GM12878 (cell line): ENCODE data around the gene VSTM4. TPM values are rescaled to one million over a fixed set of nuclear protein-coding genes. Genes with fewer than 3 reads are reported as not detected.

Experiments used
- ATAC-seq: fragments of 200-7000 bp; cut with Tn5 transposase; 3 replicates; pipeline ENCODE4 v1.9.1; 2020; ENCODE audit warnings: mild to moderate bottlenecking, moderate library complexity
- BruUV-seq: library from RNA; stranded (reverse); fragments of 400-500 nt; replicated peaks from 2 replicates; lab custom pipeline; 2021; lab: Mats Ljungman, UMichigan
- CTCF ChIA-PET: fragments of 300-600 bp; sonication (Branson Sonifier 250); formaldehyde crosslinking; extraction: SDS; loops from one replicate; lab custom pipeline; 2021; ENCODE audit warnings: inconsistent platforms; lab: Yijun Ruan, JAX
- POLR2A ChIA-PET: fragments of 350-600 bp; formaldehyde crosslinking; extraction: SDS; loops from one replicate; lab custom pipeline; 2021; ENCODE audit warnings: inconsistent platforms; lab: Charles Lee
- RAD21 ChIA-PET: fragments of 300-600 bp; sonication (Branson Sonifier 250); formaldehyde crosslinking; loops from one replicate; lab custom pipeline; 2023; ENCODE audit warnings: antibody characterized with exemption; ENCODE audit not compliant: unreplicated experiment; lab: Charles Lee
- SMC1A ChIA-PET: fragments of 300-600 bp; sonication (Branson Sonifier 250); formaldehyde crosslinking; loops from one replicate; lab custom pipeline; 2023; ENCODE audit not compliant: unreplicated experiment, uncharacterized antibody; lab: Charles Lee
- DNase-seq: peaks from one replicate; pipeline ENCODE4 v3.0.0-alpha.2; 2011; ENCODE audit warnings: low read depth, low spot score
- FAIRE-seq: peaks from 3 replicates; lab custom pipeline; 2011; peaks lifted over from hg19 to GRCh38; lab: Jason Lieb, UNC
- H2AFZ ChIP-seq: 2 replicates; pipeline ENCODE4 v1.6.0; 2011; ENCODE audit warnings: low read depth, low read length, control low read depth; ENCODE audit not compliant: control insufficient read depth
- H3K27ac ChIP-seq: 2 replicates; pipeline ENCODE4 v1.5.1; 2011; ENCODE audit warnings: control low read depth; ENCODE audit not compliant: control insufficient read depth, insufficient read depth
- H3K27me3 ChIP-seq, 2 experiments: replicated peaks in 1 of 2; 2 replicates each; pipeline versions ENCODE4 v1.6.0 to v1.6.1; 2011; ENCODE audit warnings: low read length in 1 of 2; ENCODE audit not compliant: control insufficient read depth in 2 of 2, insufficient read depth in 2 of 2
- H3K36me3 ChIP-seq, 2 experiments: 2 replicates each; pipeline ENCODE4 v1.5.1; 2011; ENCODE audit warnings: low read length in 1 of 2; ENCODE audit not compliant: control insufficient read depth in 2 of 2, insufficient read depth in 2 of 2
- H3K4me1 ChIP-seq: 2 replicates; pipeline ENCODE4 v1.6.1; 2011; ENCODE audit warnings: mild to moderate bottlenecking, low read length, moderate library complexity, mixed read lengths; ENCODE audit not compliant: control insufficient read depth, insufficient read depth
- H3K4me2 ChIP-seq: 2 replicates; pipeline ENCODE4 v1.6.0; 2011; ENCODE audit warnings: control low read depth; ENCODE audit not compliant: control insufficient read depth, insufficient read depth
- H3K4me3 ChIP-seq: fragments of 200-600 bp; sonication (generic); 2 replicates; pipeline ENCODE4 v1.5.1; 2016
- H3K79me2 ChIP-seq: 2 replicates; pipeline ENCODE4 v1.6.0; 2011; ENCODE audit warnings: low read length; ENCODE audit not compliant: control insufficient read depth, insufficient read depth
- H3K9ac ChIP-seq: 2 replicates; pipeline ENCODE4 v1.8.0; 2011; ENCODE audit warnings: low read length, control low read depth, mixed read lengths; ENCODE audit not compliant: control insufficient read depth, insufficient read depth
- H3K9me3 ChIP-seq: replicated peaks from 3 replicates; pipeline ENCODE4 v1.5.1; 2011; ENCODE audit warnings: mild to moderate bottlenecking, low read length; ENCODE audit not compliant: control insufficient read depth, insufficient read depth
- H4K20me1 ChIP-seq: 2 replicates; pipeline ENCODE4 v1.6.0; 2011; ENCODE audit not compliant: control insufficient read depth, insufficient read depth
- BCLAF1 ChIP-seq: fragments of 450-650 bp; IDR thresholded peaks from 2 replicates; pipeline ENCODE4 v1.6.1; 2017; ENCODE audit warnings: antibody characterized with exemption, mild to moderate bottlenecking, moderate library complexity
- CREB1 ChIP-seq: IDR thresholded peaks from 2 replicates; pipeline ENCODE4 v1.6.1; 2012; ENCODE audit warnings: low read depth, mild to moderate bottlenecking, inconsistent platforms
- ESRRA ChIP-seq: IDR thresholded peaks from 2 replicates; pipeline ENCODE4 v1.6.1; 2012; ENCODE audit warnings: mild to moderate bottlenecking, low read length, improper control_type of control experiment
- GABPA ChIP-seq: IDR thresholded peaks from 2 replicates; pipeline ENCODE4 v1.6.1; 2014; ENCODE audit warnings: antibody characterized with exemption, low read depth, mild to moderate bottlenecking, inconsistent platforms
- JUNB ChIP-seq: IDR thresholded peaks from 2 replicates; pipeline ENCODE4 v1.6.1; 2016; ENCODE audit warnings: antibody characterized with exemption, mild to moderate bottlenecking
- KDM1A ChIP-seq: fragments of 200-600 bp; sonication (generic); IDR thresholded peaks from 2 replicates; pipeline ENCODE4 v1.6.1; 2016; ENCODE audit warnings: borderline replicate concordance
- POU2F2 ChIP-seq: IDR thresholded peaks from 3 replicates; pipeline ENCODE4 v1.6.1; 2011; ENCODE audit warnings: low read depth, mild to moderate bottlenecking, low read length, borderline replicate concordance
- STAT3 ChIP-seq: IDR thresholded peaks from 2 replicates; pipeline ENCODE4 v1.6.1; 2011; ENCODE audit warnings: low read depth, low read length, improper control_type of control experiment
- TBL1XR1 ChIP-seq: IDR thresholded peaks from 2 replicates; pipeline ENCODE4 v1.6.1; 2012; ENCODE audit warnings: low read depth, low read length, improper control_type of control experiment
- YBX1 ChIP-seq: fragments of 450-650 bp; IDR thresholded peaks from 2 replicates; pipeline ENCODE4 v1.6.1; 2016; ENCODE audit warnings: antibody characterized with exemption
- ZBED1 ChIP-seq: IDR thresholded peaks from 2 replicates; pipeline ENCODE4 v1.6.1; 2016; ENCODE audit warnings: borderline replicate concordance
- ZNF622 ChIP-seq: fragments of 450-650 bp; IDR thresholded peaks from 2 replicates; pipeline ENCODE4 v1.6.1; 2017; ENCODE audit warnings: mild to moderate bottlenecking, inconsistent platforms
- WGBS: methylation state at CpG from one replicate; pipeline ENCODE4 v1.1.6; 2016; ENCODE audit warnings: low lambda C conversion rate; ENCODE audit not compliant: insufficient replicate concordance, insufficient coverage; ENCODE audit errors: missing lambda C conversion rate; 5-methylcytosine and 5-hydroxymethylcytosine counted together
- in situ Hi-C: fragments of 300-500 bp; cut with MboI; formaldehyde crosslinking; loops from 9 replicates; pipeline ENCODE4 v1.14.3; 2018; ENCODE audit warnings: mixed read lengths
- intact Hi-C: fragments of 100-400 bp; cut with micrococcal nuclease; formaldehyde crosslinking; loops from one replicate; pipeline ENCODE4 v1.14.2; 2022; ENCODE audit not compliant: unreplicated experiment
- polyA plus RNA-seq, 11 experiments: library from polyadenylated mRNA; depleted of rRNA in 4 of 11; unstranded in 6 of 11; stranded (reverse) in 5 of 11; fragments of >200 nt; fragmentation: Nextera tagmentation in 4 of 11; fragmentation: Illumina TruSeq in 1 of 11; extraction: Ambion mirVana in 4 of 11; extraction: Trizol in 1 of 11; gene quantifications; 1 replicate in 1 of 11; 2 replicates in 10 of 11; pipeline versions ENCODE4 v1.2.1 to v1.2.3, GENCODE V29; 2011 to 2016; ENCODE audit warnings: inconsistent platforms in 2 of 11, missing spikeins in 2 of 11, low read depth in 1 of 11
- total RNA-seq, 4 experiments: library from RNA; depleted of rRNA in 3 of 4; stranded (reverse); fragments of >200 nt in 3 of 4; fragmentation: Illumina TruSeq in 1 of 4; extraction: Trizol in 1 of 4; gene quantifications; 2 replicates each; pipeline versions ENCODE4 v1.2.1 to v1.2.3, GENCODE V29; 2013 to 2021
- TF ChIP-seq, protein P1 (sequence below): IDR thresholded peaks from 2 replicates; pipeline ENCODE4 v1.6.1; 2011; ENCODE audit warnings: borderline replicate concordance, low read depth, mild to moderate bottlenecking, moderate library complexity, low read length; ENCODE audit not compliant: insufficient read depth, poor library complexity, severe bottlenecking
- TF ChIP-seq, protein P2 (sequence below): fragments of 450-650 bp; IDR thresholded peaks from 2 replicates; pipeline ENCODE4 v1.6.1; 2014; ENCODE audit warnings: mild to moderate bottlenecking
- TF ChIP-seq, protein P3 (sequence below): IDR thresholded peaks from 2 replicates; pipeline ENCODE4 v1.6.1; 2011; ENCODE audit warnings: low read depth, low read length, improper control_type of control experiment, borderline replicate concordance
- TF ChIP-seq, protein P4 (sequence below): IDR thresholded peaks from 2 replicates; pipeline ENCODE4 v1.6.1; 2012; ENCODE audit warnings: low read depth, low read length, improper control_type of control experiment

The VSTM4 gene
- total and polyA plus RNA-seq, 10 of the 15 experiments (the other 5 are each of a cell fraction or from before 2014, with no cell fraction given): 0.01 to 0.14 (median 0.02) TPM; not detected in 7

DNA sequence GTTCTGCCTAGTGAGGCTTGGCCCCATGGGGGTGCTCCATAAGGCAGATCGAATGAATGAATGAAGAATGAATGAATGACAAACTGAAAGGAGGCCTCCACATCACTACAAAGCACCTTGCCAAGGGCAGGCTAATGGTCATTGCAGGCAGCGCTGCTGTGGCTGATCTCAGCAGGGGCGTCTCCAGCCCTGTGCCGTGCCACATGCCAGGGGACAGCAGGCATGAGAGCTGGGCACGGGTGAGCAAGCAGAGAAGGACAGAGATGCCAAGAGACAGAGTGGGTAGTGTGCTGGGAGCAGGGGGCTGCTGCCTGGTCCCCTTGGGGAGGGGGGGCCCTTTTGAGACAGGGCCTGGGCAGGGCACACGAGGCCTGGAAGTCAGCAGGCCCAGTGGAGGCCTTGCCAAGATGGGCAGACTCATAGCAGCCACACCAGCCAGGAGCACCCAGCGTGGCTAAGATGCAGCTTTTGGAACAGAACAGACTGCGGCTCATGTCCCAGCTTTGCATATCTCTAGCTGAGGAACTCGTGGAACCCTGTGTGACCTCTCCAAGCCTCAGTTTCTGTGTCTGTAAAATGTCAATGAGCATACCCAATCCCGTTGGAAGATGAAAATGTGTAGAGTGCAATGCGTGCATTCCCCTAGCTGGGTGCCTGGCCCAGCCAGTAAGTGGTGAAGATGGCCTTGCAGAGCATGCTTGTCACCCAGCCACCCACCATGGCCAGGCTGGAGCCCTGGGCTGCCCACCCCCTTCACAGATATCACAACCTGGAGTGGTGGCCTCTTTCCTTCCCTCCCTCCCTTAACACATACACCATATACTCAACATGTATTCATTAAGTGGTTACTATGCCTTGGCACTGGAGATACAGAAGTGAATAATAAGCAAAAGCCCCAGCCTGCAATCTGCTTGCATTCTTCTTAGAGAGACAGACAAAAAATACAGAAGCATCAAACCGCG lies 114.6 kb downstream of the VSTM4 start:
- H3K9ac ChIP-seq: no peak overlapping the region
- H3K4me2 ChIP-seq: no peak overlapping the region
- no peak overlapping the region for H2AFZ ChIP-seq
- in situ Hi-C loops: no loop called here
- FAIRE-seq (no peak), ATAC-seq (no peak)
- no peaks in the 10 kb centered on the region for H3K36me3 ChIP-seq
- H3K4me1 ChIP-seq: no peaks in the 10 kb centered on the region
- TF ChIP-seq ZNF622 (no peak), ESRRA (no peak), GABPA (no peak), TBL1XR1 (no peak), STAT3 (no peak), BCLAF1 (no peak), KDM1A (no peak), YBX1 (no peak), CREB1 (no peak), POU2F2 (no peak), ZBED1 (no peak), JUNB (no peak)
- TF ChIP-seq, protein P1, sequence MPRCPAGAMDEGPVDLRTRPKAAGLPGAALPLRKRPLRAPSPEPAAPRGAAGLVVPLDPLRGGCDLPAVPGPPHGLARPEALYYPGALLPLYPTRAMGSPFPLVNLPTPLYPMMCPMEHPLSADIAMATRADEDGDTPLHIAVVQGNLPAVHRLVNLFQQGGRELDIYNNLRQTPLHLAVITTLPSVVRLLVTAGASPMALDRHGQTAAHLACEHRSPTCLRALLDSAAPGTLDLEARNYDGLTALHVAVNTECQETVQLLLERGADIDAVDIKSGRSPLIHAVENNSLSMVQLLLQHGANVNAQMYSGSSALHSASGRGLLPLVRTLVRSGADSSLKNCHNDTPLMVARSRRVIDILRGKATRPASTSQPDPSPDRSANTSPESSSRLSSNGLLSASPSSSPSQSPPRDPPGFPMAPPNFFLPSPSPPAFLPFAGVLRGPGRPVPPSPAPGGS: no peak
- TF ChIP-seq, protein P2, sequence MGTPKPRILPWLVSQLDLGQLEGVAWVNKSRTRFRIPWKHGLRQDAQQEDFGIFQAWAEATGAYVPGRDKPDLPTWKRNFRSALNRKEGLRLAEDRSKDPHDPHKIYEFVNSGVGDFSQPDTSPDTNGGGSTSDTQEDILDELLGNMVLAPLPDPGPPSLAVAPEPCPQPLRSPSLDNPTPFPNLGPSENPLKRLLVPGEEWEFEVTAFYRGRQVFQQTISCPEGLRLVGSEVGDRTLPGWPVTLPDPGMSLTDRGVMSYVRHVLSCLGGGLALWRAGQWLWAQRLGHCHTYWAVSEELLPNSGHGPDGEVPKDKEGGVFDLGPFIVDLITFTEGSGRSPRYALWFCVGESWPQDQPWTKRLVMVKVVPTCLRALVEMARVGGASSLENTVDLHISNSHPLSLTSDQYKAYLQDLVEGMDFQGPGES: no peak
- TF ChIP-seq, protein P3, sequence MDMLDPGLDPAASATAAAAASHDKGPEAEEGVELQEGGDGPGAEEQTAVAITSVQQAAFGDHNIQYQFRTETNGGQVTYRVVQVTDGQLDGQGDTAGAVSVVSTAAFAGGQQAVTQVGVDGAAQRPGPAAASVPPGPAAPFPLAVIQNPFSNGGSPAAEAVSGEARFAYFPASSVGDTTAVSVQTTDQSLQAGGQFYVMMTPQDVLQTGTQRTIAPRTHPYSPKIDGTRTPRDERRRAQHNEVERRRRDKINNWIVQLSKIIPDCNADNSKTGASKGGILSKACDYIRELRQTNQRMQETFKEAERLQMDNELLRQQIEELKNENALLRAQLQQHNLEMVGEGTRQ: no peak
- TF ChIP-seq, protein P4, sequence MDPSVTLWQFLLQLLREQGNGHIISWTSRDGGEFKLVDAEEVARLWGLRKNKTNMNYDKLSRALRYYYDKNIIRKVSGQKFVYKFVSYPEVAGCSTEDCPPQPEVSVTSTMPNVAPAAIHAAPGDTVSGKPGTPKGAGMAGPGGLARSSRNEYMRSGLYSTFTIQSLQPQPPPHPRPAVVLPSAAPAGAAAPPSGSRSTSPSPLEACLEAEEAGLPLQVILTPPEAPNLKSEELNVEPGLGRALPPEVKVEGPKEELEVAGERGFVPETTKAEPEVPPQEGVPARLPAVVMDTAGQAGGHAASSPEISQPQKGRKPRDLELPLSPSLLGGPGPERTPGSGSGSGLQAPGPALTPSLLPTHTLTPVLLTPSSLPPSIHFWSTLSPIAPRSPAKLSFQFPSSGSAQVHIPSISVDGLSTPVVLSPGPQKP: no peak
- TF ChIP-seq, all 136 proteins: peak for 0
- ChIA-PET CTCF (interaction anchor here (1.7 kb wide), 1 partner anchor 52 kb away, joined by 4 read pairs; no protein-coding TSS in a partner anchor), SMC1A (no interaction called here), POLR2A (no interaction called here), RAD21 (no interaction called here)
- BruUV-seq: no TSS peak
- no peak for DNase-seq
- Histone ChIP-seq H3K79me2 (no peaks in the 10 kb centered on the region), H3K9me3 (no peaks in the 10 kb centered on the region; the same call in 2 of the 3 replicates), H3K4me3 (no peak overlapping the region), H4K20me1 (no peaks in the 10 kb centered on the region), H3K27me3 (no peaks in the 10 kb centered on the region; a peak in 2 of 4 replicates), H3K27ac (no peak overlapping the region)
- WGBS: 38% methylated on average over 13 of the region's 13 CpGs
- intact Hi-C loops: no loop called here
